SK-N-MC (cell line): Measurements from ENCODE around the gene TSC2.
A peak's percentile ranks its signal among the peaks of the same experiment; 100 is the strongest.

ENCODE experiments used
- DNase-seq: peaks from one replicate; pipeline ENCODE4 v3.0.0-alpha.2; 2011; ENCODE audit warnings: low read depth, low spot score
- H3K27ac ChIP-seq: fragments of 200-600 bp; sonication (generic); 2 replicates; pipeline ENCODE4 v1.5.1; 2016; ENCODE audit warnings: mixed run types
- H3K36me3 ChIP-seq: fragments of 200-600 bp; sonication (generic); 2 replicates; pipeline ENCODE4 v1.6.1; 2017; ENCODE audit warnings: antibody characterized with exemption, low read length, mixed read lengths; ENCODE audit not compliant: insufficient read depth
- H3K4me3 ChIP-seq: fragments of 200-600 bp; sonication (generic); 2 replicates; pipeline ENCODE4 v1.5.1; 2016
- H3K9ac ChIP-seq: fragments of 200-600 bp; sonication (generic); 2 replicates; pipeline ENCODE4 v1.8.0; 2017; ENCODE audit warnings: mixed run types, mixed read lengths; ENCODE audit not compliant: insufficient read length
- H3K9me3 ChIP-seq: fragments of 200-600 bp; sonication (generic); 2 replicates; pipeline ENCODE4 v1.6.1; 2017; ENCODE audit warnings: low read depth, mild to moderate bottlenecking, antibody characterized with exemption, low read length, moderate library complexity, mixed read lengths
- EZH2 ChIP-seq: fragments of 200-600 bp; sonication (generic); IDR thresholded peaks from one replicate; pipeline ENCODE4 v1.6.1; 2017; ENCODE audit warnings: antibody characterized with exemption
- FOXP2 ChIP-seq: optimal IDR thresholded peaks from 2 replicates; pipeline ENCODE3; 2011; ENCODE audit warnings: mild to moderate bottlenecking, moderate library complexity; ENCODE audit not compliant: insufficient read depth; ENCODE audit errors: extremely low read length, control extremely low read depth
- POLR2AphosphoS5 ChIP-seq: IDR thresholded peaks from 2 replicates; pipeline ENCODE4 v1.6.1; 2012; ENCODE audit warnings: mild to moderate bottlenecking, low read depth, low read length, borderline replicate concordance

Gene TSC2

DNA sequence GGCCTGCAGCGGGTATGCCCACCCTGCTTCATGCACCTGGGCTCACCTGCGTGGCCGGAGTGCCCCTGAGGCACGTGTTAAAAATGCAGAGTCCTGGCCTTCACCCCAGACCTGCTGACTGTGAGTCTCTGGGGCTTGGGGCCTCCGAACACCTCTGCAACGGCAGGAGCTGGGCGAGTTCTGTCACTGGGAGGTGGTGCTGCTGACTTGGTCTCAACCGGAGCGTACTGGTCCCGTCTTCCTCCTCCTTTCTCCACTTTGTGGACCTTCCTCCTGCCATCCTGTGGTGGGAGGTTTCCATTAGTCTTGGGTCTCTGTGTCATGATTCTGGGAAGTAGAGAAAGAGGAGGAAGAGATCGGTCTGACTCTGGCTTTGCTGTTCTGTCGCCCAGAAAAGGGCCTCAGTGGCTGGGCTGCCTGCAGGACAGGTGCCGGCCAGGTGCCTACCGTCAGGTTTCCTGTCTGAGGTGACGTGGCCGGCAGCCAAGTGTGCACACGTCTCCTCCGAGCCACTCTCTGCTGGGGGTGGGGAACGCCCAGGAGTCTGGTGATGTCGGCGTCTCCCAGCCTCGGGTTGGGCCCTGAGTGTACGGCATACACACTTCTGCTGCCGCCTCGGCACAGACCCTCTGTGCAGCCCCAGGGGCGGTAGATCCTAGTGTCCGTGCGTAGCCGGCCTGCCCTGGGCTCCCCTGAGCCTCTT, 6.9 kb downstream of the TSC2 start:
- TF ChIP-seq FOXP2 = no peak
- no peak for TF ChIP-seq EZH2
- TF ChIP-seq POLR2AphosphoS5 = no peak
- no peak for DNase-seq
- no peak overlapping the region for H3K9ac ChIP-seq
- H3K4me3 ChIP-seq = no peak overlapping the region
- peaks cover 7% of the 10 kb centered on the region; the same call in 1 of the 2 replicates for H3K36me3 ChIP-seq
- H3K9me3 ChIP-seq = no peaks in the 10 kb centered on the region
- no peak overlapping the region for H3K27ac ChIP-seq

GRCh38 chr16:2056077-2056476, 8.3 kb downstream of the TSC2 start:
- H3K27ac ChIP-seq = no peak overlapping the region
- no peaks in the 10 kb centered on the region for H3K9me3 ChIP-seq
- peaks cover 6% of the 10 kb centered on the region; the same call in 1 of the 2 replicates for H3K36me3 ChIP-seq
- TF ChIP-seq FOXP2 (no peak), POLR2AphosphoS5 (no peak), EZH2 (no peak)
- H3K9ac ChIP-seq = no peak overlapping the region
- no peak for DNase-seq
- no peak overlapping the region for H3K4me3 ChIP-seq

- H3K36me3 ChIP-seq = peaks cover 3% of the 10 kb centered on the region; the same call in 1 of the 2 replicates
- H3K27ac ChIP-seq = no peak overlapping the region
- TF ChIP-seq EZH2 = no peak
- H3K4me3 ChIP-seq = no peak overlapping the region
- no peaks in the 10 kb centered on the region for H3K9me3 ChIP-seq
- DNase-seq = no peak
- no peak overlapping the region for H3K9ac ChIP-seq
Observed at GRCh38 chr16:2056681-2057407, 9.1 kb downstream of the TSC2 start.

DNA sequence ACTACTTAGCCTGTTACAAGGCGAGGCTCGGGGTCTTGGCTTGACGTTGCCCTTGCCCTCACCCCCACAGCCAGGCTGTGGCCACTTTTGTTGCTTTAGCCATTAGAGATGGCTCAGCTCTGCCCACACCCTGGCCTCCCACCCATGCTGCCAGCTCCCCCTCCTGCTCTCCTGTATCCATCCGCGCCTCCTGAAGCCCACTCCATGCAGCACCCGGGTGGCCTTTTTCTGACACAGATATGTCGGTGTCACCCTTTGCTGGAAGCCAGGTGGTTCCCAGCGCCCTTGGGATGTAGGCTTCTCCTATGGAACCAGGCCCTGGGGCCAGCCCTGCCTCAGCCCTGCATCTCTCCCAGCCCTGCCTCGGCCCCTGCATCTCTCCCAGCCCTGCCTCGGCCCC, 9.7 kb downstream of the TSC2 start:
- no peak for DNase-seq
- H3K36me3 ChIP-seq = peaks cover 3% of the 10 kb centered on the region; the same call in 1 of the 2 replicates
- no peak overlapping the region for H3K9ac ChIP-seq
- H3K27ac ChIP-seq = no peak overlapping the region
- no peak for TF ChIP-seq POLR2AphosphoS5
- TF ChIP-seq FOXP2 = no peak
- TF ChIP-seq EZH2 = no peak
- no peaks in the 10 kb centered on the region for H3K9me3 ChIP-seq
- no peak overlapping the region for H3K4me3 ChIP-seq

DNA sequence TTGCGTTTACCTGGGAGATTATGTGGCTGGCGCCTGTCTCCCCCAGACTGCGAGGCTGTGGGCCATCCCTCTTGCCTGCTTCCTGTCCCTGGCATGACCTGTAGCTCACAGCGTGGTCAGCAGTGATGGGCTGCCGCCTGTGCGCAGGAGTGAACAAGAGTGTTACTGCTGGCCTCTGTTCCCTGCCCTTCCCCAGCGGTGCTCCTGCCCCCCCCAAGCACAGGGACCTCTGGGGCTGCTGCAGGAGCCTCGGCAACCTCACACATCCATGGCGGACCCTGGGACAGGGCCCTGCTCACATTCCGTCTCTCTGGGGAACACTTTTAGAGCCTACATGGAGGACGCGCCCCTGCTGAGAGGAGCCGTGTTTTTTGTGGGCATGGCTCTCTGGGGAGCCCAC, 10.6 kb downstream of the TSC2 start:
- no peak for DNase-seq
- TF ChIP-seq POLR2AphosphoS5 (no peak), FOXP2 (no peak), EZH2 (no peak)
- Histone ChIP-seq H3K9me3 (no peaks in the 10 kb centered on the region), H3K27ac (no peak overlapping the region), H3K9ac (peak overlapping the region; percentile 20), H3K36me3 (peaks cover 3% of the 10 kb centered on the region; the same call in 1 of the 2 replicates), H3K4me3 (no peak overlapping the region)

GRCh38 chr16:2058872-2059271, 11.1 kb downstream of the TSC2 start:
- no peaks in the 10 kb centered on the region for H3K9me3 ChIP-seq
- H3K27ac ChIP-seq = no peak overlapping the region
- no peak for DNase-seq
- no peak for TF ChIP-seq FOXP2
- peaks cover 3% of the 10 kb centered on the region; the same call in 1 of the 2 replicates for H3K36me3 ChIP-seq
- H3K9ac ChIP-seq = peak overlapping the region; percentile 20
- H3K4me3 ChIP-seq = no peak overlapping the region

- H3K9me3 ChIP-seq = no peaks in the 10 kb centered on the region
- H3K27ac ChIP-seq = no peak overlapping the region
- no peak overlapping the region for H3K4me3 ChIP-seq
- H3K36me3 ChIP-seq = peaks cover 3% of the 10 kb centered on the region; the same call in 1 of the 2 replicates
- TF ChIP-seq EZH2 = no peak
- TF ChIP-seq POLR2AphosphoS5 = no peak
- TF ChIP-seq FOXP2 = no peak
- no peak overlapping the region for H3K9ac ChIP-seq
- DNase-seq = no peak
Observed at GRCh38 chr16:2060346-2060745, 12.6 kb downstream of the TSC2 start.

GRCh38 chr16:2061023-2061422, 13.2 kb downstream of the TSC2 start:
- DNase-seq = no peak
- Histone ChIP-seq H3K27ac (no peak overlapping the region), H3K9ac (no peak overlapping the region), H3K9me3 (no peaks in the 10 kb centered on the region), H3K36me3 (peaks cover 8% of the 10 kb centered on the region), H3K4me3 (no peak overlapping the region)
- TF ChIP-seq FOXP2 (no peak), EZH2 (no peak), POLR2AphosphoS5 (no peak)
